WERI-Rb-1 (cell line): ENCODE data around the gene FAM110D.

Source experiments
- DNase-seq: peaks from one replicate; pipeline ENCODE4 v3.0.0-alpha.2; 2020
- H3K27ac ChIP-seq: fragments of 250-450 bp; sonication (Bioruptor Pico); 2 replicates; pipeline ENCODE4 v1.5.1; 2020; ENCODE audit warnings: mild to moderate bottlenecking, moderate library complexity
- H3K27me3 ChIP-seq: fragments of 250-450 bp; sonication (Bioruptor Pico); 2 replicates; pipeline ENCODE4 v1.5.1; 2021; ENCODE audit warnings: mild to moderate bottlenecking, low read depth, moderate library complexity; ENCODE audit not compliant: insufficient read depth, severe bottlenecking
- H3K36me3 ChIP-seq: fragments of 250-450 bp; sonication (Bioruptor Pico); 2 replicates; pipeline ENCODE4 v1.5.1; 2020; ENCODE audit warnings: mild to moderate bottlenecking, moderate library complexity
- H3K4me3 ChIP-seq: 2 replicates; pipeline ENCODE4 v1.5.1; 2011; ENCODE audit warnings: low read depth, mild to moderate bottlenecking, control low read depth, low read length
- H3K9me3 ChIP-seq: fragments of 250-450 bp; sonication (Bioruptor Pico); 2 replicates; pipeline ENCODE4 v1.5.1; 2021; ENCODE audit warnings: mild to moderate bottlenecking, moderate library complexity; ENCODE audit not compliant: severe bottlenecking
- TF ChIP-seq, protein P1 (sequence below): IDR thresholded peaks from 2 replicates; pipeline ENCODE4 v1.5.1; 2011; ENCODE audit warnings: low read depth, mild to moderate bottlenecking, control low read depth, inconsistent platforms, low read length

FAM110D gene

GRCh38 chr1:26158908-26159742, at the start of gene FAM110D:
FAM110D (plus strand) TSS chr1:26159079; CDS start chr1:26161292, 2,213 bp downstream.
- Histone ChIP-seq H3K9me3 (no peaks in the 10 kb centered on the region), H3K4me3 (no peak within 1 kb of the TSS), H3K27me3 (no peaks in the 10 kb centered on the region), H3K36me3 (no peaks in the 10 kb centered on the region), H3K27ac (no peak within 1 kb of the TSS)
- TF ChIP-seq, protein P1, sequence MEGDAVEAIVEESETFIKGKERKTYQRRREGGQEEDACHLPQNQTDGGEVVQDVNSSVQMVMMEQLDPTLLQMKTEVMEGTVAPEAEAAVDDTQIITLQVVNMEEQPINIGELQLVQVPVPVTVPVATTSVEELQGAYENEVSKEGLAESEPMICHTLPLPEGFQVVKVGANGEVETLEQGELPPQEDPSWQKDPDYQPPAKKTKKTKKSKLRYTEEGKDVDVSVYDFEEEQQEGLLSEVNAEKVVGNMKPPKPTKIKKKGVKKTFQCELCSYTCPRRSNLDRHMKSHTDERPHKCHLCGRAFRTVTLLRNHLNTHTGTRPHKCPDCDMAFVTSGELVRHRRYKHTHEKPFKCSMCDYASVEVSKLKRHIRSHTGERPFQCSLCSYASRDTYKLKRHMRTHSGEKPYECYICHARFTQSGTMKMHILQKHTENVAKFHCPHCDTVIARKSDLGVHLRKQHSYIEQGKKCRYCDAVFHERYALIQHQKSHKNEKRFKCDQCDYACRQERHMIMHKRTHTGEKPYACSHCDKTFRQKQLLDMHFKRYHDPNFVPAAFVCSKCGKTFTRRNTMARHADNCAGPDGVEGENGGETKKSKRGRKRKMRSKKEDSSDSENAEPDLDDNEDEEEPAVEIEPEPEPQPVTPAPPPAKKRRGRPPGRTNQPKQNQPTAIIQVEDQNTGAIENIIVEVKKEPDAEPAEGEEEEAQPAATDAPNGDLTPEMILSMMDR: no peak
- DNase-seq: no peak

DNA sequence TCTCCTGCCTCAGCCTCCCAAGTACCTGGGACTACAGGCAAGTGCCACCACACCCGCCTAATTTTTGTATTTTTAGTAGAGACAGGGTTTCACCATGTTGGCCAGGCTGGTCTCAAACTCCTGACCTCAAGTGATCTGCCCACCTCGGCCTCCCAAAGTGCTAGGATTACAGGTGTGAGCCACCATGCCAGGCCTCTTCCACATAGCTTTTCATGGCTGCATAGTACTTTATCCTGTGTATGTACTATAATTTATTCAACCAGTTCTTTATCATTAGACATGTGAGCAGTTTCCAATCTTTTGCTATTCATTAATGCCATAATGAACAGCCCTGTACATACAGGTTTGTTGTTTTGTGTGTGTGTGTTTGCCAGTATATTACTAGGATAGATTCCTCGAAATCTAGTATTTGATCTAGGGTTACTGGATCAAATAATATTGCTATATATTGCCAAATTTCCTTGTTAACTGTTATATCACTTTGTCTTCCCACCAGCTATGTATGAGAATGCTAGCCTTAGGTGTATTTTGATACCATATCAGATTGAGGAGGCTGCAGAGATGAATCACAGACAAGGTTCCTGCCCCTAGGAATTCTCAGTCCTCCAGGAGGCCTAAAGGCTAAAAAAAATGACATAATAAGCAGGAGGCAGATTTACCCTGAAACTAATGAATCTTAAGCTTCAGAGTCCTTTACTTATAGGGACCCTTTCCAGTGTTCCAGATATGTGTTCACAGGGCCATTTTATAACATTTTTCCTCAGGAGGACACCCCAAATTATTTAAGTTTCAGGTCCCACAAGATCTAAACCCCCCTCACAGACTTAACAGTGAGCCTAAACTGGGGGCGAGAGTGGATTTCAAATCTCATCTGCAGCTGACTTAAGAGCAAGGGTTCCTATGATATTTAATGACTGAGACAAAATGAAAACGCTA, 49.4 kb upstream of the FAM110D start:
- H3K9me3 ChIP-seq: no peaks in the 10 kb centered on the region
- H3K27ac ChIP-seq: no peak overlapping the region
- DNase-seq: no peak
- H3K36me3 ChIP-seq: peaks cover 21% of the 10 kb centered on the region
- H3K4me3 ChIP-seq: no peak overlapping the region
- TF ChIP-seq, protein P1: no peak
- no peaks in the 10 kb centered on the region for H3K27me3 ChIP-seq

DNA sequence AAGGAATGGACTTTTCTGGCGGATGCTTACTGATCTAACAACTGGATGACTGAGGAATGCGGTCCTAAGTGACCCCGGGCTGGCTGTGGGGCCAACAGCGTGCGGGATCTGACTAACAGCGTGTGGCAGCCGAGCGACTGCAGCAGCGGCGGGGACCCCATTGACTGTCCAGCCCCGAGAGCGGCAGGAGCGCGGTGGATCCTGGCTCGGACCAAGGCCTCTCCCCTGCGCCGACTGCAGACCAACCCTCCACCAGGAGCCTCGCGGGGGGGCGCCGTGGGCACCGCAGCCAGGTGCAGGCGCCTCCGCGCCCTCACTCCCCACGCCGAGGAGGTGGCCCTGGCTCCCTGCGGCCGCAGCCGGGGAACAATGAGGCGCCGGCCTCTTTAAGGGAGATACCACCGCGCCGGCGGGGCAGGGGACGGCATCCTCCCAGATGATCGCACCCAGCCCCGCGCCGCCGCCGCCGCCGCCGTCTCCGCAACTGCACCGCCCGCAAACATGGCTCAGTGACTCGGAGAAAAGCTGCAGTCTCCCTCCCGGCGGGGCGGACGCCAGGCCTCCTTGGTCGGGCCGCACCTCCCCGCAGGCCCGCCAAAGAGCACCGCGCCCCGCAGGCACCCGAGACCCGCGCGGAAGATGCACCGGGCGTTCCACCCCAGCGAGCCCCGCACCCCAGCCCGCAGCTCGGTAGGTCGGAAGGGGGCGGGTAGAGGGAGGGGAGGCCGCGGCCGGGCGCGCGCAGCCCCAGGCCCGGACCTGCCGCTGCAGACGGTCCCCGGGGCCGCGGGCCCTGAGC, 47.9 kb upstream of the FAM110D start:
- peak overlapping the region; percentile 72 for H3K4me3 ChIP-seq
- no peaks in the 10 kb centered on the region for H3K27me3 ChIP-seq
- peaks cover 34% of the 10 kb centered on the region for H3K36me3 ChIP-seq
- H3K9me3 ChIP-seq: no peaks in the 10 kb centered on the region
- TF ChIP-seq, protein P1: no peak
- peak; percentile 84 for DNase-seq
- H3K27ac ChIP-seq: peak overlapping the region; percentile 97

DNA sequence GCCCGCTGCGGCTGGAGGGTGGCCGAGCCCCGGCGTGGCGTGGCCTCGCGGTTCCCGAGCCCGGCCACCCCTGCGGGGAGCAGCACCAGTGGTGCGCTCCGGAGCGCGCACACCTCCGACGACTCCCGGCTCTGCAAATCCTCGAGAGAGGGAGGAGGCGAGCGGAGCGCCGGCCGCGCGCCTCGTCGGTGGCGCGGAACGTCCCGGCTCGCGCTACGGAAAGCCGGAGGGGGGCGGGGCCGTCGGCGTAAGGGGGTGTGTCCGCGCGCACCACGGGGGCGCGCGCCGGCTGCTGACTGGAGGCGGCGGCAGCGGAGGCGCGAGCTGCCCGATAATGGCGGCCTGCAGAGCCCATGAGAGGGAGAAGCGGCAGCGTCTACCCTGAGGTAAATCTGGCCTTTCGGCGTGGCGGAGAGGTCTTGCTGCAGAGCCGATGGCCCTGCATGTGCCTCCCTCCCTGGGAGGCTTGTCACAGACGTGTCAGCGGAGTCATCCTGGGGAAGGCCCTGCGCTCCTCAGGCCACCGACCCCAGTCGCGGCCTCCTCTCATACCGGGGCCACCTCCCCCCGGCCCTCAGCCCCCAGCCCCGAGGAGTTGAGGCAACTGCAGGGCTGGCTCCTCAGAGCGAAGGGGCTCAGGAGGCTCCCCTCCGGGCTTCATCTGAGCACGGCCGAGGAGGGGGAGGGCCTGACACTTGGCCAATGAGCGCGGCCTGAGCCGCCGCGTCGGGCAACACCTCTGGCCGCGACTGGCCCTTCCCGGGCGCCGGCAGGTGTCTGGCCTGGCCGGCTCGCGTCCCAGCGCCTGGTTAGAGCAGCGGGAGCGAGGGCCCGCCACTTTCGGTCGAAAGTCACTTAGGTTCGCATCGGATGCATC, 47.1 kb upstream of the FAM110D start, which contains the start of gene PDIK1L:
Gene PDIK1L, plus strand, starts transcription at position 295 of the 877 bp plus-strand sequence. CDS start 2,485 bp downstream, outside the sequence.
- DNase-seq: peak; percentile 94
- Histone ChIP-seq H3K9me3 (no peaks in the 10 kb centered on the region), H3K36me3 (peaks cover 40% of the 10 kb centered on the region), H3K27ac (peak within 1 kb of the TSS; percentile 97), H3K4me3 (peak within 1 kb of the TSS; percentile 72), H3K27me3 (no peaks in the 10 kb centered on the region)
- TF ChIP-seq, protein P1: no peak
